Measurements from ENCODE around the gene DPH2. TPM values are rescaled to one million over a fixed set of nuclear protein-coding genes. Genes with fewer than 3 reads are reported as not detected.

The DPH2 gene
- 12.0 TPM for total RNA-seq

GRCh38 chr1:43969746-43970466, at the start of gene DPH2:
TSS of gene DPH2 (plus strand) at chr1:43970010. CDS start at chr1:43970176, 166 bp downstream.
- DNase-seq (ENCODE audit: low spot score): peak; percentile 97
- intact Hi-C loops (cut with DNase I): no loop called here
- peak; percentile 96 for ATAC-seq

- ATAC-seq: no peak
- intact Hi-C loops (cut with DNase I): no loop called here
- no peak for DNase-seq (ENCODE audit: low spot score)
Measured at GRCh38 chr1:43921022-43921421, 48.8 kb upstream of the DPH2 start.

- no peak for DNase-seq (ENCODE audit: low spot score)
- intact Hi-C loops (cut with DNase I): no loop called here
- ATAC-seq: no peak
Measured at GRCh38 chr1:43924516-43924915, 45.3 kb upstream of the DPH2 start.

- intact Hi-C loops (cut with DNase I): no loop called here
- no peak for ATAC-seq
Measured at GRCh38 chr1:43925846-43926245, 44.0 kb upstream of the DPH2 start.

GRCh38 chr1:43930168-43930948, 39.5 kb upstream of the DPH2 start:
- intact Hi-C loops (cut with DNase I): loop anchor here (5.0 to 10.0 kb wide), 2 partner anchors 168 to 396 kb away; partner anchors contain the start of gene PTPRF
- DNase-seq (ENCODE audit: low spot score) (no peak), ATAC-seq (no peak)

More at GRCh38 chr1:43925846-43926245, 44.0 kb upstream of the DPH2 start:
- no peak for DNase-seq (ENCODE audit: low spot score)

- intact Hi-C loops (cut with DNase I): loop anchor here (5.0 to 10.0 kb wide), 2 partner anchors 169 to 396 kb away; partner anchors contain the start of gene PTPRF
Measured at GRCh38 chr1:43930949-43931275, 38.9 kb upstream of the DPH2 start.

GRCh38 chr1:43931711-43932660, 37.8 kb upstream of the DPH2 start:
- no peak for ATAC-seq
- intact Hi-C loops (cut with DNase I): loop anchor here (5.0 to 10.0 kb wide), 2 partner anchors 170 to 397 kb away; partner anchors contain the start of gene PTPRF
- no peak for DNase-seq (ENCODE audit: low spot score)

More at GRCh38 chr1:43930949-43931275, 38.9 kb upstream of the DPH2 start:
- DNase-seq (ENCODE audit: low spot score) (no peak), ATAC-seq (no peak)

GRCh38 chr1:43932786-43933385, 36.9 kb upstream of the DPH2 start:
- ATAC-seq: no peak
- intact Hi-C loops (cut with DNase I): loop anchor here (5.0 to 10.0 kb wide), 2 partner anchors 171 to 398 kb away; partner anchors contain the start of gene PTPRF
- DNase-seq (ENCODE audit: low spot score): no peak

- ATAC-seq (no peak), DNase-seq (ENCODE audit: low spot score) (no peak)
- intact Hi-C loops (cut with DNase I): loop anchor here (5.0 to 10.0 kb wide), 2 partner anchors 171 to 399 kb away; partner anchors contain the start of gene PTPRF
Measured at GRCh38 chr1:43933386-43934100, 36.3 kb upstream of the DPH2 start, which contains the start of gene ARTN. TSS of gene ARTN (plus strand) at chr1:43933801. CDS start at chr1:43935657, 1,856 bp downstream.

- ATAC-seq (peak; percentile 69), DNase-seq (ENCODE audit: low spot score) (peak; percentile 70)
- intact Hi-C loops (cut with DNase I): loop anchor here (5.0 to 10.0 kb wide), 2 partner anchors 172 to 400 kb away; partner anchors contain the start of gene PTPRF
Measured at GRCh38 chr1:43934101-43934985, 35.5 kb upstream of the DPH2 start.

GRCh38 chr1:43934986-43935324, 34.9 kb upstream of the DPH2 start:
- no peak for DNase-seq (ENCODE audit: low spot score)
- no peak for ATAC-seq
- intact Hi-C loops (cut with DNase I): loop anchor here (5.0 to 10.0 kb wide), 2 partner anchors 173 to 400 kb away; partner anchors contain the start of gene PTPRF

- ATAC-seq: no peak
- no peak for DNase-seq (ENCODE audit: low spot score)
- intact Hi-C loops (cut with DNase I): loop anchor here (10.0 kb wide), 1 partner anchor 401 kb away; the partner anchor contains the start of gene PTPRF
Measured at GRCh38 chr1:43935711-43936427, 33.9 kb upstream of the DPH2 start.

GRCh38 chr1:43936431-43937151, 33.2 kb upstream of the DPH2 start:
- DNase-seq (ENCODE audit: low spot score) (no peak), ATAC-seq (no peak)
- intact Hi-C loops (cut with DNase I): loop anchor here (10.0 kb wide), 1 partner anchor 402 kb away; the partner anchor contains the start of gene PTPRF

- ATAC-seq: no peak
- no peak for DNase-seq (ENCODE audit: low spot score)
- intact Hi-C loops (cut with DNase I): loop anchor here (10.0 kb wide), 1 partner anchor 403 kb away; the partner anchor contains the start of gene PTPRF
Measured at GRCh38 chr1:43937179-43937865, 32.5 kb upstream of the DPH2 start.

GRCh38 chr1:43938383-43938782, 31.4 kb upstream of the DPH2 start:
- intact Hi-C loops (cut with DNase I): loop anchor here (10.0 kb wide), 1 partner anchor 404 kb away; the partner anchor contains the start of gene PTPRF
- ATAC-seq: no peak
- no peak for DNase-seq (ENCODE audit: low spot score)
